HCT116 (cell line): ENCODE measurements around the gene CWC15.

Experiments used
- ATF3 ChIP-seq: IDR thresholded peaks from 2 replicates; pipeline ENCODE4 v1.6.1; 2012
- CEBPB ChIP-seq: IDR thresholded peaks from 2 replicates; pipeline ENCODE4 v1.6.1; 2012; ENCODE audit warnings: low read depth
- CTCF ChIP-seq, 3 experiments: fragments of 200-600 bp in 1 of 3; sonication (generic) in 1 of 3; IDR thresholded peaks in 2 of 3; conservative IDR thresholded peaks in 1 of 3; 2 replicates each; pipeline ENCODE4 v1.5.1; 2012 to 2017; ENCODE audit warnings: low read depth in 2 of 3, low read length in 2 of 3, antibody characterized with exemption in 1 of 3, borderline replicate concordance in 1 of 3, control low read depth in 1 of 3, mild to moderate bottlenecking in 1 of 3, mixed read lengths in 1 of 3, mixed run types in 1 of 3, moderate library complexity in 1 of 3; ENCODE audit not compliant: insufficient read depth in 1 of 3

GRCh38 chr11:94925422-94926270, 47.7 kb downstream of the CWC15 start:
- TF ChIP-seq CEBPB (no peak), CTCF (IDR thresholded peaks at IDR 0.05 in 2 of 3, conservative IDR thresholded peaks at IDR 0.05 in 1 of 3; ENCODE audit: borderline replicate concordance in 1 of 3, insufficient read depth in 1 of 3, low read depth in 2 of 3, low read length in 2 of 3) (no peak), ATF3 (no peak)
